ENCODE data around the gene NFATC1. TPM values are rescaled to one million over a fixed set of nuclear protein-coding genes. Genes with fewer than 3 reads are reported as not detected.
A peak's percentile ranks its signal among the peaks of the same experiment; 100 is the strongest.

Gene NFATC1
- total RNA-seq (1 to 10 TPM; 3.4 to 7.9 (median 4.5) TPM), polyA plus RNA-seq (1 to 10 TPM; 4.3 to 4.5 TPM)

- WGBS, 2 donors, result 1% methylated on average over 52 to 91 of the region's 91 CpGs
- peaks cover 0 to 14% (median 10%) of the 10 kb centered on the region in 3 donors for H3K4me1 ChIP-seq
- no peak for FAIRE-seq
- H3K9me3 ChIP-seq, result no peaks in the 10 kb centered on the region
- no peaks in the 10 kb centered on the region for H3K36me3 ChIP-seq
- peak; percentile 7 to 23 (median 14) for ATAC-seq
- H3K4me3 ChIP-seq, result peak within 1 kb of the TSS; percentile 31 to 64 (median 46)
- TF ChIP-seq CTCF (IDR thresholded peaks at IDR 0.05), result no peak
- H3K27me3 ChIP-seq, result peaks cover 0 to 7% (median 0%) of the 10 kb centered on the region in 4 donors
- peak in 5 of 6 donors; percentile 49 to 83 (median 60) for DNase-seq
- H3K27ac ChIP-seq, result peak within 1 kb of the TSS in 2 of 4 donors; percentile 83 to 87
- intact Hi-C loops (cut with DNase I), result no loop called here
These were observed at the start of gene NFATC1 for GRCh38 chr18:79395761-79396404. NFATC1 (plus strand) TSS chr18:79395930; CDS start chr18:79396225, 295 bp downstream.

GRCh38 chr18:79345981-79346380 lies 49.7 kb upstream of the NFATC1 start:
- TF ChIP-seq CTCF (IDR thresholded peaks at IDR 0.05), result no peak
- intact Hi-C loops (cut with DNase I), result no loop called here
- Histone ChIP-seq H3K27ac (no peak overlapping the region), H3K4me1 (peaks cover 0 to 5% (median 0%) of the 10 kb centered on the region in 3 donors), H3K27me3 (no peaks in the 10 kb centered on the region), H3K9me3 (no peaks in the 10 kb centered on the region), H3K4me3 (no peak overlapping the region), H3K36me3 (peaks cover 0 to 33% (median 11%) of the 10 kb centered on the region in 3 donors)
- ATAC-seq (no peak), FAIRE-seq (no peak), DNase-seq (no peak)
- WGBS, 2 donors, result 94 to 96% methylated on average over 26 of the region's 26 CpGs

- peaks cover 0 to 4% (median 0%) of the 10 kb centered on the region in 3 donors for H3K4me1 ChIP-seq
- no peak overlapping the region for H3K4me3 ChIP-seq
- H3K36me3 ChIP-seq, result peaks cover 0 to 33% (median 11%) of the 10 kb centered on the region in 3 donors
- 82 to 91% methylated on average over 5 of the region's 5 CpGs for WGBS, 2 donors
- no peaks in the 10 kb centered on the region for H3K9me3 ChIP-seq
- H3K27me3 ChIP-seq, result no peaks in the 10 kb centered on the region
- no peak for TF ChIP-seq CTCF (IDR thresholded peaks at IDR 0.05)
- no peak overlapping the region for H3K27ac ChIP-seq
- ATAC-seq (no peak), DNase-seq (no peak), FAIRE-seq (no peak)
- intact Hi-C loops (cut with DNase I), result no loop called here
These were observed 47.7 kb upstream of the NFATC1 start for GRCh38 chr18:79348066-79348465.

GRCh38 chr18:79352432-79352831 lies 43.3 kb upstream of the NFATC1 start:
- H3K4me3 ChIP-seq, result no peak overlapping the region
- H3K36me3 ChIP-seq, result peaks cover 0 to 9% (median 0%) of the 10 kb centered on the region in 3 donors
- 69 to 78% methylated on average over 6 of the region's 6 CpGs for WGBS, 2 donors
- H3K27ac ChIP-seq, result no peak overlapping the region
- H3K9me3 ChIP-seq, result no peaks in the 10 kb centered on the region
- TF ChIP-seq CTCF (IDR thresholded peaks at IDR 0.05), result no peak
- DNase-seq (no peak), ATAC-seq (no peak), FAIRE-seq (no peak)
- no peaks in the 10 kb centered on the region for H3K27me3 ChIP-seq
- intact Hi-C loops (cut with DNase I), result no loop called here
- no peaks in the 10 kb centered on the region for H3K4me1 ChIP-seq

GRCh38 chr18:79353267-79353666 lies 42.5 kb upstream of the NFATC1 start:
- Histone ChIP-seq H3K36me3 (peaks cover 0 to 7% (median 0%) of the 10 kb centered on the region in 3 donors), H3K9me3 (no peaks in the 10 kb centered on the region), H3K27ac (no peak overlapping the region), H3K4me1 (no peaks in the 10 kb centered on the region), H3K4me3 (no peak overlapping the region), H3K27me3 (no peaks in the 10 kb centered on the region)
- DNase-seq (no peak), FAIRE-seq (no peak), ATAC-seq (no peak)
- intact Hi-C loops (cut with DNase I), result no loop called here
- 89 to 90% methylated on average over 17 of the region's 17 CpGs for WGBS, 2 donors
- no peak for TF ChIP-seq CTCF (IDR thresholded peaks at IDR 0.05)
